Kidney (tissue), 14 donors: ENCODE data around the gene GRID1. TPM values are rescaled to one million over a fixed set of nuclear protein-coding genes. Genes with fewer than 3 reads are reported as not detected.

ENCODE experiments used
- DNase-seq, 5 donors: peaks; one replicate each; pipeline ENCODE4 v3.0.0-alpha.2; 2013 to 2020
- FAIRE-seq: peaks from 2 replicates; lab custom pipeline; 2012; peaks lifted over from hg19 to GRCh38; lab: Jason Lieb, UNC
- H3K27ac ChIP-seq, 2 donors: one replicate each; pipeline ENCODE4 v1.7.0; 2013; ENCODE audit warnings: low read depth in 2 of 2, low read length in 2 of 2, inconsistent platforms in 1 of 2
- H3K27me3 ChIP-seq: one replicate; pipeline ENCODE4 v1.7.1; 2013; ENCODE audit warnings: low read length, inconsistent platforms; ENCODE audit not compliant: control insufficient read depth, insufficient read depth
- H3K36me3 ChIP-seq, 3 donors: one replicate each; pipeline versions ENCODE4 v1.7.0 to v1.7.1; 2013; ENCODE audit warnings: low read length in 3 of 3, control low read depth in 1 of 3, inconsistent platforms in 1 of 3; ENCODE audit not compliant: insufficient read depth in 3 of 3, control insufficient read depth in 2 of 3
- H3K4me1 ChIP-seq, 3 donors: one replicate each; pipeline versions ENCODE4 v1.7.0 to v1.7.1; 2013; ENCODE audit warnings: low read length in 3 of 3, inconsistent platforms in 1 of 3, low read depth in 1 of 3; ENCODE audit not compliant: control insufficient read depth in 2 of 3, insufficient read depth in 2 of 3
- H3K4me3 ChIP-seq, 3 donors: one replicate each; pipeline versions ENCODE4 v1.7.0 to v1.8.1; 2013; ENCODE audit warnings: low read length in 3 of 3, control low read depth in 1 of 3, inconsistent platforms in 1 of 3
- H3K9ac ChIP-seq, 3 donors: one replicate each; pipeline versions ENCODE4 v1.7.0 to v1.7.1; 2013; ENCODE audit warnings: low read length in 3 of 3, control low read depth in 1 of 3, inconsistent platforms in 1 of 3
- H3K9me3 ChIP-seq, 3 donors: one replicate each; pipeline versions ENCODE4 v1.7.0 to v1.7.1; 2013; ENCODE audit warnings: low read length in 3 of 3, control low read depth in 1 of 3, inconsistent platforms in 1 of 3; ENCODE audit not compliant: control insufficient read depth in 2 of 3, insufficient read depth in 1 of 3
- CTCF ChIP-seq: IDR thresholded peaks from 3 replicates; pipeline ENCODE4 v1.5.1; 2012; ENCODE audit warnings: mild to moderate bottlenecking, moderate library complexity, borderline replicate concordance; ENCODE audit not compliant: insufficient read depth; ENCODE audit errors: extremely low read depth
- intact Hi-C: fragments of 100-400 bp; cut with DNase I; formaldehyde crosslinking; loops from one replicate; pipeline ENCODE4 v1.11.1; 2022
- polyA plus RNA-seq: library from polyadenylated mRNA; stranded (reverse); fragments of 350-450 nt; fragmentation: Illumina TruSeq; extraction: RNeasy Lipid Tissue Mini Kit (QIAGEN cat#74804); gene quantifications from one replicate; pipeline ENCODE4 v1.2.3, GENCODE V29; 2014; ENCODE audit warnings: low read depth, low replicate concordance; ENCODE audit not compliant: insufficient read depth
- total RNA-seq: library from RNA; stranded (reverse); fragmentation: NEBNext Ultra II Directional; extraction: Animal tissue kit (Norgen Biotek cat#: 25700); gene quantifications from one replicate; pipeline ENCODE4 v1.2.1, GENCODE V29; 2021
- donor health status: control.
- donor health status: control.
- donor health status: control.
- donor health status: control.
- donor health status: control.
- donor health status: DM: yes; HTN: yes; CAD: no.
- donor health status: Normal renal cell carcinoma (clear cell type).

Gene GRID1
- total and polyA plus RNA-seq, 2 donors from 2014 or later: 0.37 to 1.4 TPM

GRCh38 chr10:85674851-85675250 is 691.7 kb downstream of the GRID1 start:
- TF ChIP-seq CTCF: no peak
- Histone ChIP-seq H3K27ac (no peak overlapping the region), H3K9me3 (no peaks in the 10 kb centered on the region), H3K4me3 (no peak overlapping the region), H3K9ac (no peak overlapping the region), H3K27me3 (no peaks in the 10 kb centered on the region), H3K4me1 (no peaks in the 10 kb centered on the region), H3K36me3 (no peaks in the 10 kb centered on the region)
- intact Hi-C loops: no loop called here
- DNase-seq: no peak
- FAIRE-seq: no peak

GRCh38 chr10:85673270-85673669 is 693.3 kb downstream of the GRID1 start:
- peaks cover 0 to 2% (median 0%) of the 10 kb centered on the region in 3 donors for H3K9me3 ChIP-seq
- H3K27ac ChIP-seq: no peak overlapping the region
- H3K9ac ChIP-seq: no peak overlapping the region
- DNase-seq: no peak
- no peaks in the 10 kb centered on the region for H3K36me3 ChIP-seq
- no peak for TF ChIP-seq CTCF
- no peaks in the 10 kb centered on the region for H3K4me1 ChIP-seq
- FAIRE-seq: no peak
- H3K4me3 ChIP-seq: no peak overlapping the region
- no peaks in the 10 kb centered on the region for H3K27me3 ChIP-seq
- intact Hi-C loops: no loop called here

GRCh38 chr10:85671530-85671929 is 695.1 kb downstream of the GRID1 start:
- no peaks in the 10 kb centered on the region for H3K27me3 ChIP-seq
- FAIRE-seq (no peak), DNase-seq (no peak)
- H3K36me3 ChIP-seq: no peaks in the 10 kb centered on the region
- H3K27ac ChIP-seq: no peak overlapping the region
- no peak overlapping the region for H3K4me3 ChIP-seq
- H3K9me3 ChIP-seq: peaks cover 0 to 2% (median 0%) of the 10 kb centered on the region in 3 donors
- no peak for TF ChIP-seq CTCF
- intact Hi-C loops: no loop called here
- H3K4me1 ChIP-seq: no peaks in the 10 kb centered on the region
- no peak overlapping the region for H3K9ac ChIP-seq

- H3K9ac ChIP-seq: no peak overlapping the region
- no peaks in the 10 kb centered on the region for H3K4me1 ChIP-seq
- no peak overlapping the region for H3K27ac ChIP-seq
- H3K4me3 ChIP-seq: no peak overlapping the region
- H3K9me3 ChIP-seq: peaks cover 0 to 2% (median 0%) of the 10 kb centered on the region in 3 donors
- TF ChIP-seq CTCF: no peak
- DNase-seq (no peak), FAIRE-seq (no peak)
- H3K36me3 ChIP-seq: no peaks in the 10 kb centered on the region
- intact Hi-C loops: no loop called here
- H3K27me3 ChIP-seq: no peaks in the 10 kb centered on the region
Measured at GRCh38 chr10:85668522-85668921, 698.1 kb downstream of the GRID1 start.
